H1 (cell line): Measurements from ENCODE around the gene RPP25L.

Experiments used
- NRF1 ChIP-seq: IDR thresholded peaks from 2 replicates; pipeline ENCODE4 v1.6.1; 2011; ENCODE audit warnings: mild to moderate bottlenecking, low read depth, low read length, improper control_type of control experiment
- PHF8 ChIP-seq: fragments of 200-600 bp; sonication (generic); conservative IDR thresholded peaks from 2 replicates; pipeline ENCODE4 v1.7.1; 2012; ENCODE audit warnings: low read depth, mild to moderate bottlenecking, inconsistent platforms, low read length, moderate library complexity
- POLR2AphosphoS5 ChIP-seq: IDR thresholded peaks from 2 replicates; pipeline ENCODE4 v1.6.1; 2011; ENCODE audit warnings: low read depth, low read length
- RFX5 ChIP-seq: IDR thresholded peaks from 2 replicates; pipeline ENCODE4 v1.6.1; 2011; ENCODE audit warnings: low read depth, low read length, improper control_type of control experiment, borderline replicate concordance
- ZNF274 ChIP-seq: IDR thresholded peaks from 2 replicates; pipeline ENCODE4 v1.7.0; 2012; ENCODE audit warnings: low read length, borderline replicate concordance; ENCODE audit errors: extremely low read depth
- TF ChIP-seq, protein P1 (sequence below), 3 experiments: IDR thresholded peaks; 1 replicate in 2 of 3; 2 replicates in 1 of 3; pipeline versions ENCODE4 v1.5.1 to v1.6.1; 2011; ENCODE audit warnings: low read length in 3 of 3, mild to moderate bottlenecking in 3 of 3, inconsistent platforms in 2 of 3, low read depth in 1 of 3, moderate library complexity in 1 of 3; ENCODE audit not compliant: insufficient read depth in 1 of 3; ENCODE audit errors: control extremely low read depth in 1 of 3
- TF ChIP-seq, protein P2 (sequence below): IDR thresholded peaks from 2 replicates; pipeline ENCODE4 v1.6.1; 2011; ENCODE audit warnings: low read depth, mild to moderate bottlenecking, low read length; ENCODE audit not compliant: insufficient read depth
- TF ChIP-seq, protein P3 (sequence below): IDR thresholded peaks from 2 replicates; pipeline ENCODE4 v1.6.1; 2011; ENCODE audit warnings: low read length, improper control_type of control experiment

DNA sequence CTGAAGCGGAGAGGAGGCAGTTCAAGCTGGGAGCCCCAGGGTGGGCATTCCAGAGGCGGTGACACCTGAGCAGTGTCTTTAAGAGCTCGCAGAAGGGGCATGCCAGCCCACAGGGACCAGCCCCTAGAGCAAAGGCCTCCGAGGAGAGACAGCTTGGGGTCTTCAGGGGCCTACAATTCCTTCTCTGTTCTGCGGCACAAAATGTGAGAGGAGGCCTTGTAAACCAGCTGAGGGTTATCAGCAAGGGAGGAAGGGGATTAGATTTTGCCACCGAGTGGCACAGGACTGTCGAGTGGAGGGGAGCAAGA lies 26.2 kb upstream of the RPP25L start:
- TF ChIP-seq RFX5: no peak
- TF ChIP-seq, protein P1, sequence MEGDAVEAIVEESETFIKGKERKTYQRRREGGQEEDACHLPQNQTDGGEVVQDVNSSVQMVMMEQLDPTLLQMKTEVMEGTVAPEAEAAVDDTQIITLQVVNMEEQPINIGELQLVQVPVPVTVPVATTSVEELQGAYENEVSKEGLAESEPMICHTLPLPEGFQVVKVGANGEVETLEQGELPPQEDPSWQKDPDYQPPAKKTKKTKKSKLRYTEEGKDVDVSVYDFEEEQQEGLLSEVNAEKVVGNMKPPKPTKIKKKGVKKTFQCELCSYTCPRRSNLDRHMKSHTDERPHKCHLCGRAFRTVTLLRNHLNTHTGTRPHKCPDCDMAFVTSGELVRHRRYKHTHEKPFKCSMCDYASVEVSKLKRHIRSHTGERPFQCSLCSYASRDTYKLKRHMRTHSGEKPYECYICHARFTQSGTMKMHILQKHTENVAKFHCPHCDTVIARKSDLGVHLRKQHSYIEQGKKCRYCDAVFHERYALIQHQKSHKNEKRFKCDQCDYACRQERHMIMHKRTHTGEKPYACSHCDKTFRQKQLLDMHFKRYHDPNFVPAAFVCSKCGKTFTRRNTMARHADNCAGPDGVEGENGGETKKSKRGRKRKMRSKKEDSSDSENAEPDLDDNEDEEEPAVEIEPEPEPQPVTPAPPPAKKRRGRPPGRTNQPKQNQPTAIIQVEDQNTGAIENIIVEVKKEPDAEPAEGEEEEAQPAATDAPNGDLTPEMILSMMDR (IDR thresholded peaks at IDR 0.05; ENCODE audit: control extremely low read depth in 1 of 3, insufficient read depth in 1 of 3, low read depth in 1 of 3, low read length in 3 of 3): no peak
- no peak for TF ChIP-seq POLR2AphosphoS5
- TF ChIP-seq NRF1: no peak
- TF ChIP-seq ZNF274: no peak
- TF ChIP-seq, protein P2, sequence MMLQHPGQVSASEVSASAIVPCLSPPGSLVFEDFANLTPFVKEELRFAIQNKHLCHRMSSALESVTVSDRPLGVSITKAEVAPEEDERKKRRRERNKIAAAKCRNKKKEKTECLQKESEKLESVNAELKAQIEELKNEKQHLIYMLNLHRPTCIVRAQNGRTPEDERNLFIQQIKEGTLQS: no peak
- no peak for TF ChIP-seq PHF8
- TF ChIP-seq, protein P3, sequence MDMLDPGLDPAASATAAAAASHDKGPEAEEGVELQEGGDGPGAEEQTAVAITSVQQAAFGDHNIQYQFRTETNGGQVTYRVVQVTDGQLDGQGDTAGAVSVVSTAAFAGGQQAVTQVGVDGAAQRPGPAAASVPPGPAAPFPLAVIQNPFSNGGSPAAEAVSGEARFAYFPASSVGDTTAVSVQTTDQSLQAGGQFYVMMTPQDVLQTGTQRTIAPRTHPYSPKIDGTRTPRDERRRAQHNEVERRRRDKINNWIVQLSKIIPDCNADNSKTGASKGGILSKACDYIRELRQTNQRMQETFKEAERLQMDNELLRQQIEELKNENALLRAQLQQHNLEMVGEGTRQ: no peak
